NT2/D1 (cell line): ENCODE data around the gene SLC16A5.

Experiments used
- DNase-seq: peaks from one replicate; pipeline ENCODE4 v3.0.0-alpha.2; 2011; ENCODE audit warnings: low read depth, low spot score
- H3K27me3 ChIP-seq: 2 replicates; pipeline ENCODE4 v1.6.0; 2011; ENCODE audit warnings: mild to moderate bottlenecking; ENCODE audit not compliant: insufficient read length, insufficient read depth
- H3K36me3 ChIP-seq: 2 replicates; pipeline ENCODE4 v1.6.1; 2011; ENCODE audit warnings: mild to moderate bottlenecking, low read length, mixed read lengths; ENCODE audit not compliant: insufficient read depth, insufficient read length
- H3K4me1 ChIP-seq: 2 replicates; pipeline ENCODE4 v1.5.1; 2011; ENCODE audit not compliant: insufficient read depth, insufficient read length
- H3K4me3 ChIP-seq: 2 replicates; pipeline ENCODE4 v1.5.1; 2011; ENCODE audit warnings: low read depth; ENCODE audit not compliant: insufficient read length
- H3K9ac ChIP-seq: 2 replicates; pipeline ENCODE4 v1.6.0; 2011; ENCODE audit warnings: low read depth; ENCODE audit not compliant: insufficient read length
- H3K9me3 ChIP-seq: 2 replicates; pipeline ENCODE4 v1.5.1; 2011; ENCODE audit warnings: mild to moderate bottlenecking, low read length; ENCODE audit not compliant: insufficient read depth
- SUZ12 ChIP-seq: IDR thresholded peaks from 2 replicates; pipeline ENCODE4 v1.6.1; 2011; ENCODE audit not compliant: insufficient read length, insufficient read depth; ENCODE audit errors: extremely low read depth
- YY1 ChIP-seq: IDR thresholded peaks from 2 replicates; pipeline ENCODE4 v1.6.1; 2011; ENCODE audit not compliant: insufficient read length, insufficient read depth
- ZNF274 ChIP-seq: IDR thresholded peaks from 2 replicates; pipeline ENCODE4 v1.6.1; 2011; ENCODE audit warnings: mild to moderate bottlenecking, low read depth, low read length

The SLC16A5 gene

DNA sequence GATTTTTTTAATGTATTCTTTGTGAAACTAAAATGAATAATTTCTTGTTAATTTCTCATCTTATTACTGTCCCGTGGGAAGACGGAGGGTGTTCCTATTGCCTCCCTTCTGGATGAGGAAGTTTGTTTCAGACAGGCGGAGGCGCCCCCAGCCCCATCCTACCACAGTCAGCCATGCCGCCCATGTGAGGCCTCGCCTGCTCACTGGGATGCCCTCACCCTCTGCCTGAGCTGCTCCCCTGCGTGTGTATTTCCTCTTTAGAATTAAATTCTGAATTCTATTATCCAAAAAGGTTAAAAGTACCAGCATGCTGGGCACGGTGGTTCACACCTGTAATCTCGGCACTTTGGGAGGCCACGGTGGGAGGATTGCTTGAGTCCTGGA lies 26.7 kb upstream of the SLC16A5 start:
- TF ChIP-seq SUZ12 (no peak), YY1 (no peak), ZNF274 (no peak)
- H3K4me1 ChIP-seq = peaks cover 2% of the 10 kb centered on the region
- no peak overlapping the region for H3K4me3 ChIP-seq
- H3K9me3 ChIP-seq = no peaks in the 10 kb centered on the region
- no peaks in the 10 kb centered on the region for H3K27me3 ChIP-seq
- peaks cover 78% of the 10 kb centered on the region for H3K36me3 ChIP-seq
- no peak overlapping the region for H3K9ac ChIP-seq
- DNase-seq = no peak

DNA sequence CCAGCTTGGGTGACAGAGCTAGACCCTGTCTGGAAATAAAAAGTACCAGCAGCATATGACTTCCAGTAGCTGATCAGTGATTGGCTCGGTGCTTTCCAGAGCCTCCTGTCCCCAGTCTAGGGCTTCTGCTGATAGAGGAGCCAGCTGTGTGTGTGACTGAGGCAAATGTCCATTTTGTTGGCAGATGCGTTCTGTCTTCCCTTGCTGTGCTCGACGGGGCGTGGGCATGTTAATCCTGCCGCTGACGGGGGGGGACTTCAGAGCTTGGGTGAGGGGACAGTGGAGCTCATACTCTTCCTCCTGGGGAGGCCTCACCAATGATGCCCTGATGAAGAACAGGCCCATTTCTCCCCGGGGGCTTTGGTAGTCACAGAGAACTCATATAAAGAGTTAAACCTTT lies 26.1 kb upstream of the SLC16A5 start:
- H3K4me3 ChIP-seq = no peak overlapping the region
- no peaks in the 10 kb centered on the region for H3K9me3 ChIP-seq
- no peaks in the 10 kb centered on the region for H3K27me3 ChIP-seq
- no peak for DNase-seq
- no peak overlapping the region for H3K9ac ChIP-seq
- peaks cover 2% of the 10 kb centered on the region for H3K4me1 ChIP-seq
- TF ChIP-seq ZNF274 = no peak
- H3K36me3 ChIP-seq = peaks cover 72% of the 10 kb centered on the region

DNA sequence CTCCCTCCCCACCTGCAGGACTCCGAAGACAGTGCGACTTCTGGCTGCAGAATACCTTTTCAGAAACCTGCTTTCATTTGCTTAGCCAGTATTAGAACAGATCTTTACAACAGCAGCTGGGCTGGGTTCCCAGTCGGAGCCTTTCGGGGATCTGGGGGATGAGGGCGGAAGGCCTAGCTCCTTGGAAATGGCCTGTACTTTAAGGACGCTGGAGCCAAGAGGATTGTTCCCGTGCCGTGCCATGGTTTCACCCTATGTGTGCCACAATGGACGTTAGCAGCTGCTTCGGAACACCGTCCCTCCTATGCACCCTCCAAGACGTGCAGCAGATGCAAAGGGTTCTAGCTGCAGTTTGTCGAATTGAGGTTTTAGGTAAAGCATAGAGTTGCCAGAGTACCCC lies 24.6 kb upstream of the SLC16A5 start:
- Histone ChIP-seq H3K4me3 (no peak overlapping the region), H3K27me3 (no peaks in the 10 kb centered on the region), H3K4me1 (peaks cover 2% of the 10 kb centered on the region), H3K36me3 (peaks cover 66% of the 10 kb centered on the region), H3K9ac (no peak overlapping the region), H3K9me3 (no peaks in the 10 kb centered on the region)
- no peak for DNase-seq
- no peak for TF ChIP-seq ZNF274
- TF ChIP-seq SUZ12 = no peak
- no peak for TF ChIP-seq YY1

DNA sequence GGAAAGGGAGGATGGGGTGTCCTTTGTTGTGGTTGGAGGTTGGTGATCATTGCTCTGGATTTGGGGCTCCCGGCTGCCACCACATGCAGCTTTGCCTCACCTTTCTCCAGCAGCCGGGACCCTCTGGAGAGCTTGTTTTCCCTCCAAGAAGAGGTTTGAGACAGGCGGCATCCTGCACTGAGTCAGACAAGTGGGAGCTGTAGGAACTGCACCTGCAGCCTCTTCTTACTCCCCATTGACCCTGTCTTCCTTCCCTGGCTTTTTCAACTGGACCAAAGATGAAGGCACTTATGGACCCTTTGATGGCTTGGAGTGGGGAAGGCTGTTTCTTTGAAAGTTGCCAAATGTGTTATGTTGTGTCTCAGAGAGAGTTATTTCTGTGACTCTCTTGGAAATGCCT lies 24.1 kb upstream of the SLC16A5 start:
- no peak overlapping the region for H3K9ac ChIP-seq
- H3K4me1 ChIP-seq = peaks cover 2% of the 10 kb centered on the region
- no peak overlapping the region for H3K4me3 ChIP-seq
- no peaks in the 10 kb centered on the region for H3K9me3 ChIP-seq
- TF ChIP-seq YY1 (no peak), ZNF274 (no peak), SUZ12 (no peak)
- no peaks in the 10 kb centered on the region for H3K27me3 ChIP-seq
- peaks cover 66% of the 10 kb centered on the region for H3K36me3 ChIP-seq
- no peak for DNase-seq

DNA sequence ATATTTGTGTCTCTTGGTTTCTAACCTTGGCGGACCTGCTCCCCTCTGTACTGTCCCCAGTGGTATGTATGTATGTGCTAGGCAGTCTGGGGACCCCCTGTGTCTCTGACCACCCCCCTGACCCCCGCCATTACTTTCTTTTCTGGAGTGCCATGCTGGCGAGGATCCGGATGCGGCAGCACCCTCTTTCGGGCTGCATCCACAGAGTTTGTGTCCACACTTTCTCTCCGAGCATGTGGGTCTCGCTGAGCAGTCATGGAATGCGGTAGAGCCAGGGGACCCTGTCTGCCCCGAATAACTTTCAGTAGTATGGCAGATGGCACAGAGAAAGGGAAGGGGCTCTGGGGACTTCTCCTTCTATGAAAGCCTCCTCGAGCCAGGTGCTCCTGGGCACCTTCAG lies 23.7 kb upstream of the SLC16A5 start:
- no peaks in the 10 kb centered on the region for H3K9me3 ChIP-seq
- peaks cover 66% of the 10 kb centered on the region for H3K36me3 ChIP-seq
- no peak overlapping the region for H3K9ac ChIP-seq
- TF ChIP-seq ZNF274 = no peak
- no peak for TF ChIP-seq SUZ12
- no peak for TF ChIP-seq YY1
- H3K27me3 ChIP-seq = no peaks in the 10 kb centered on the region
- peaks cover 2% of the 10 kb centered on the region for H3K4me1 ChIP-seq
- no peak overlapping the region for H3K4me3 ChIP-seq
- no peak for DNase-seq

DNA sequence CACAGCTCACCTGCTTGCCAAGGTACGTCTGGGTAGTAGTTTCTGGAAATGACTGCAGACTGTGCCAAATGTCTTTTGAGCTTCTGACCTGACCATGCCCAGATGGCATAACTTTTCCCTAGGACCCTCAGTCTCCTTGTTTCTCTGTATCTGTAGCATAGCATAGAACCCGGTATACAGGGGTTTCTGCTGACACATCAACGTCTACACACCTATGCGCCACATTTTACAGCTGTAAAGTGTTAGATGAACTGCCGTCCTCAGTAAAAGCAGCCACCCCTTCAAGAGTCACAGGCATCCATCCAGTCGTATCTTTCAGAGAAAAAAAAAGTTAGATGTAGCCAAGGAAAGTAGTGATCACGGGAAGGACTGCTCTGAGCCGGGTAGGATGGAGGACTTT lies 23.3 kb upstream of the SLC16A5 start:
- Histone ChIP-seq H3K36me3 (peaks cover 62% of the 10 kb centered on the region), H3K27me3 (no peaks in the 10 kb centered on the region), H3K9ac (no peak overlapping the region)

DNA sequence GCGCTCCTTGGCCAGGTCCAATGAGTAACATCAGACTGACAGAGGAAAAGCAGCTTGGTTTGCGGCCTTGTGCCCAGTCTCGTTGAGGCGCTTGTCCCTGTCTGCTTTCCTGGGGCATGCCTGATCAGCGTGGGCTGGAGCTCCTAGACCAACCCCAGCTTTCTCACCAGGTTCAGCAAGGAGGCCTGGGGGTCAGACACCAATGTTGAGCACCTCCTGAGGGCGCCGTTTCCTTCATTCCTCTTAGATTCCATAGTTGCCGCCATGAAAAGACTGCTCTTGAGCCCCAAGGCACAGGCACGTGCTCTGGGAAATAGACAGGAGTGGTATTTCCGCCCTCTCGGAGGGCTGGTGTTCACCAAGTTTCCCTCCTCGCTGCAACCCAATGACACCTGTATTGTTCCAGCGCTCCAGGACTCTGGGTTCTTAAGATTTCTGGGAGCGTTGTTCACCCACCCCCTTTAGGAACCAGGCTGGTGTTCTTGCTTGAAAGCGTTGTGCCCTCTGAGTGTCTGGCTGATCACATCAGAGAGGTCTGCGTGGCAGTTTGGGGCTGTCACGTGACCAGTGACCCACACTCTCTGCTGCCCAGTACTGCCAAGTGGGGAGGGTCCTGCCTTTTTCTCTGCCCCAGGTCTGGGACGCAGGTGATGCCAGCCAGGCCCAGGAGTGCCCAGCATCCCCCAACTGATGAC lies 22.7 kb upstream of the SLC16A5 start:
- DNase-seq = no peak
- Histone ChIP-seq H3K9me3 (no peaks in the 10 kb centered on the region), H3K4me1 (peaks cover 2% of the 10 kb centered on the region), H3K36me3 (peaks cover 57% of the 10 kb centered on the region), H3K9ac (no peak overlapping the region), H3K4me3 (no peak overlapping the region), H3K27me3 (no peaks in the 10 kb centered on the region)
- TF ChIP-seq SUZ12 (no peak), ZNF274 (no peak), YY1 (no peak)

More for the DNA sequence above, 23.3 kb upstream of the SLC16A5 start:
- no peak for TF ChIP-seq YY1
- Histone ChIP-seq H3K4me3 (no peak overlapping the region), H3K4me1 (peaks cover 2% of the 10 kb centered on the region), H3K9me3 (no peaks in the 10 kb centered on the region)
- no peak for DNase-seq

DNA sequence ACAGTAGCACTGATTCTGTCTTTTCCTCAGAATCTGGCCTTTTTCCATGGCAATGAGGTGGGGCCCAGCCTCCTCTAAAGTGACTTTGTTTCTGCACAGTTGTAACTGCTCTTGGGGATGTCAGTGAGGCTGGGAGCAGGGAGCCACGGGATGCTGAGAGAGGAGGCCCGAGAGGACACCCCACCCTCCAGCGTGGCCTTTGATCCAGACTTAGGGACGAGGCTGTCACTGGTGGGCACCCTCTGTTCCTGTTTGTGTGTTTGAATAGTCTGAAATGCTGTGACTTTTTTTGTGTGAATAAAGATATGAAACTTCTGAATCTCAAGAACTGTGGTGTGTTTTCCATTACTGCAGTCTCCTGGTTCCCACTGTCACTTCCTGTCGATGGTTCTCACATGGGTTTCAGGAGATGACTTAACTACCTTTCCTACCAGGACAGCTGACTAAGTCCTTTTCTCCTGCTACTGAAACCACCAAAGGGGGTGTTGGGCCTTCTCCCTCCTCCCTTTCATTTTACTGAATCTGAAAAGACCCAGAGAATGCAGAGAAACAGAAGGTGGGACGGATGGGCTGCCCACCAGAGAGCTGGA lies 22.1 kb upstream of the SLC16A5 start:
- TF ChIP-seq YY1 (no peak), SUZ12 (no peak)
- H3K27me3 ChIP-seq = no peaks in the 10 kb centered on the region
- H3K4me1 ChIP-seq = peaks cover 2% of the 10 kb centered on the region
- no peak overlapping the region for H3K9ac ChIP-seq
- H3K4me3 ChIP-seq = no peak overlapping the region
- H3K36me3 ChIP-seq = peaks cover 50% of the 10 kb centered on the region
- DNase-seq = no peak
- no peaks in the 10 kb centered on the region for H3K9me3 ChIP-seq
